HEK293T (cell line): ENCODE results near the gene PARP8.

Experiments used
- ARNT ChIP-seq: fragments of 450-650 bp; IDR thresholded peaks from 2 replicates; pipeline ENCODE4 v1.6.1; 2017; ENCODE audit warnings: mild to moderate bottlenecking
- BHLHE40 ChIP-seq: fragments of 450-650 bp; IDR thresholded peaks from 2 replicates; pipeline ENCODE4 v1.6.1; 2016; ENCODE audit warnings: mild to moderate bottlenecking, moderate library complexity, borderline replicate concordance
- FOXK2 ChIP-seq: fragments of 450-650 bp; IDR thresholded peaks from 2 replicates; pipeline ENCODE4 v1.6.1; 2016; ENCODE audit warnings: mild to moderate bottlenecking
- FOXM1 ChIP-seq: fragments of 450-650 bp; IDR thresholded peaks from 2 replicates; pipeline ENCODE4 v1.6.1; 2017; ENCODE audit warnings: mild to moderate bottlenecking, borderline replicate concordance
- HDGF ChIP-seq: fragments of 450-650 bp; IDR thresholded peaks from 2 replicates; pipeline ENCODE4 v1.6.1; 2017; ENCODE audit warnings: antibody characterized with exemption, borderline replicate concordance
- LEF1 ChIP-seq: fragments of 450-650 bp; IDR thresholded peaks from 2 replicates; pipeline ENCODE4 v1.6.1; 2017; ENCODE audit warnings: mild to moderate bottlenecking, borderline replicate concordance
- SP1 ChIP-seq: fragments of 450-650 bp; IDR thresholded peaks from 2 replicates; pipeline ENCODE4 v1.6.1; 2017
- TARDBP ChIP-seq: fragments of 450-650 bp; IDR thresholded peaks from 2 replicates; pipeline ENCODE4 v1.6.1; 2016
- ZNF384 ChIP-seq: fragments of 450-650 bp; IDR thresholded peaks from 2 replicates; pipeline ENCODE4 v1.6.1; 2016
- TF ChIP-seq, protein P1 (sequence below): fragments of 450-650 bp; IDR thresholded peaks from 2 replicates; pipeline ENCODE4 v1.6.1; 2016

DNA sequence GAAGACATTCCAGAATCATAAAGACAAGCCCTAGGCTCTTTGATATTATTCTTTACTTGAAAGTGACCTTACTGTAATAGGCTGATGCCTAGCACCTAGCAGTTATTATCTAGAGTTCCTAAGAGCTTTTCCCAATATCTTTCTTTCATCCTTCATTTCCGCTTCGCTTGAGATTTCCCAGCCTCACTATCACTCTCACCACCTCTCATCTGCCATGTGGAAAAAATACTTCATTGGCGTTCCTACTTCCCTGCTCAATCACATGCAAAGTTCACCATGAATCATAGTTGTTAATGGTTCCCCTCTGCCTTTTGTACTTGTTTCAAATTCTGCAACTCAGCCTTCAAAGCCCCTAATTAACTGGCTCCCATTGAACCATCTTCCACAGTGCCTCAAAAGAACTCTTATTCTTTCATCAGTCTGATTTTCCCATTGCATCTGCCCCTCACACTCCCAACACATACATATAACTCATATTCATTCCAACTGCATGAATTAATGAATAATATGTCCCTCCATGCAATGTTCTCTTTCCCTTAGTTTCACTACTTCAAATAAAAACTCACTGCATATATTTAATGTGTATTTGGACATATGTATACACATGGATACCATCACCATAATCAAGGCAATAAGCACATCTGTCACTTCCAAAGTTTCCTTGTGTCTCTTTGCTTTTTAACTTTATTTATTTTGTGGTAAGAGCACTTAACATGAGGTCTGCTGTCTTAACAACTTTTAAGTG lies 221.6 kb downstream of the PARP8 start:
- TF ChIP-seq HDGF (no peak), ZNF384 (no peak), BHLHE40 (no peak), LEF1 (no peak), SP1 (no peak), TARDBP (no peak), FOXM1 (no peak), ARNT (no peak), FOXK2 (no peak)
- TF ChIP-seq, protein P1, sequence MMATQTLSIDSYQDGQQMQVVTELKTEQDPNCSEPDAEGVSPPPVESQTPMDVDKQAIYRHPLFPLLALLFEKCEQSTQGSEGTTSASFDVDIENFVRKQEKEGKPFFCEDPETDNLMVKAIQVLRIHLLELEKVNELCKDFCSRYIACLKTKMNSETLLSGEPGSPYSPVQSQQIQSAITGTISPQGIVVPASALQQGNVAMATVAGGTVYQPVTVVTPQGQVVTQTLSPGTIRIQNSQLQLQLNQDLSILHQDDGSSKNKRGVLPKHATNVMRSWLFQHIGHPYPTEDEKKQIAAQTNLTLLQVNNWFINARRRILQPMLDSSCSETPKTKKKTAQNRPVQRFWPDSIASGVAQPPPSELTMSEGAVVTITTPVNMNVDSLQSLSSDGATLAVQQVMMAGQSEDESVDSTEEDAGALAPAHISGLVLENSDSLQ = no peak
